Activated effector memory CD4-positive, alpha-beta T cell treated with Interleukin-2 at 50 U/mL for 16 hours (primary cell): ENCODE data around the gene KIRREL3.

Experiments used
- DNase-seq: peaks from one replicate; pipeline ENCODE4 v3.0.0-alpha.2; 2020

The KIRREL3 gene

GRCh38 chr11:126548581-126549550 is 451.7 kb downstream of the KIRREL3 start:
- no peak for DNase-seq

DNA sequence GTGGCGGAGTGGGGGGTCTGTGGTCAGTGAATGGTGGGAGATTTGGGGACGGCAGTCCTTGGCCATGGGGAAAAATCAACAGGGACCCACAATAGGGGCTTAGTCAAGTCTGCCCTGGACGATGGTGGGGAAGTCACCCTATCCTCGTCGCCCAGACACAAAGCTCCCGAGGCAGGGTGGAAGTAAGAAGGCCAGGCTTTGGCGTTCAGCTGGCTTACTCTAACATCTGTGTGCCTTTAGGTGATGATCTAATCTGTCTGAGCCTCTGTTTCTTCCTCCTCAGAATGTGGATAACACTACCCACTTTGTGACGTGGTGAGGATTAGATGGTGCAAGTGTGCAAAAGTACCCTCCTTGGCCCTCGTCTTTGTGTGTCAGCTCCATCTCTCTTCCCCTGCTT is 452.9 kb downstream of the KIRREL3 start:
- no peak for DNase-seq

DNA sequence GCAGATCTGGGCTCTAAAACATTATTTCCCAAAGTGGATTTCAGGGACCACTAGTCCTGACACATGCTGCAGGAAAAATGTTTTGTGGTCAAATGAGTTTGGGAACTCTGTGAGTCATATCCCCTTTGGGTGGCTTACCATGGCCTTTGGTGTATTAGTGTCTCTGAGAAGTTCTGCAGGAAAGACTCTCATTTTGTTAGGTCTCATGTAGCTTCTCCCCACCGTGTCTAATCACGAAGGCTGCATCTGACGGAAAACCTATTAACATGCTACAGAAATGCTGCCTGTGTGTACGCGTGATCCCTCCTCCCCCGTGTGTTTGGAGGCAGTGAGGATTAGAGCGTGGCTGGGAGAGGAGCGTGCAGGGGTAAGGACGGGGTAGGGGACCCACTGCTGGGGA is 453.4 kb downstream of the KIRREL3 start:
- DNase-seq: no peak

DNA sequence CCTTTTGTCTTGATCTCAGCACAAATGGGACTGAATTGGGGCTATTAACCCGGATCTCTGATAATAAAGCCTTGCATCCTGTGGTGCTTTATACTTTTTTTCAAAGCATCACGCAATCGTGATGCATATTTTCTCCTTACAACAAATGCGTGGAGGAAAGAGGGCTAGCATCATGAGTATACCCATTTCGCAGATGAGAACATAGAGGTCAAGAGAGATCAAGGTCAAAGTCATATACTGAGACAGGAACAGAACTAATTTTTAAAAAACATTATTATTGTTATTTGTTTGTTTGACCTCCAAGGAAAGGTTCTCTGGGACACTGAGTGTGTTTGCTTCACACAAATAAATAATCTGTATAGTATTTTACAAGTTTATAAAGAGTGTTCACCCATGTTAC is 453.9 kb downstream of the KIRREL3 start:
- DNase-seq: no peak

DNA sequence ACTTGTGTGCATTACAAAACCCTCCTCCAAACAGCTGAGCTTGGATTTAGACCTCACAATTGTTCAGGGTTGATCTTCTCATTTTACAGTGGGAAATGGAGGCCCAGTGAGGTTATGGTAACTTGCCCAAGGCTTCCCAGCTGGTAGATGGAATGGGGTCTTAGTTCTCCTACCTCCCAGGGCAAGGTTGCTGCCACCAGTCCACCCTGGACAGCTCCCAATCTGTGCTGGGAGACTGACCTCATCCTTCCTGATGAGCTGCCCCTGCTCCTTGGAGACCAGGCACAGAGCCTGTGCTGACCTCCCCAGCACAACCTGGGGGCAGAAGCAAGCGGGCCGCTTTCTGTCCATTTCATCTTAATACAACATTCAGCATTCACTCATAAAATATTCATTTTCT is 454.4 kb downstream of the KIRREL3 start:
- DNase-seq: no peak

- DNase-seq: no peak
These were observed 455.5 kb downstream of the KIRREL3 start for GRCh38 chr11:126545057-126545555.

DNA sequence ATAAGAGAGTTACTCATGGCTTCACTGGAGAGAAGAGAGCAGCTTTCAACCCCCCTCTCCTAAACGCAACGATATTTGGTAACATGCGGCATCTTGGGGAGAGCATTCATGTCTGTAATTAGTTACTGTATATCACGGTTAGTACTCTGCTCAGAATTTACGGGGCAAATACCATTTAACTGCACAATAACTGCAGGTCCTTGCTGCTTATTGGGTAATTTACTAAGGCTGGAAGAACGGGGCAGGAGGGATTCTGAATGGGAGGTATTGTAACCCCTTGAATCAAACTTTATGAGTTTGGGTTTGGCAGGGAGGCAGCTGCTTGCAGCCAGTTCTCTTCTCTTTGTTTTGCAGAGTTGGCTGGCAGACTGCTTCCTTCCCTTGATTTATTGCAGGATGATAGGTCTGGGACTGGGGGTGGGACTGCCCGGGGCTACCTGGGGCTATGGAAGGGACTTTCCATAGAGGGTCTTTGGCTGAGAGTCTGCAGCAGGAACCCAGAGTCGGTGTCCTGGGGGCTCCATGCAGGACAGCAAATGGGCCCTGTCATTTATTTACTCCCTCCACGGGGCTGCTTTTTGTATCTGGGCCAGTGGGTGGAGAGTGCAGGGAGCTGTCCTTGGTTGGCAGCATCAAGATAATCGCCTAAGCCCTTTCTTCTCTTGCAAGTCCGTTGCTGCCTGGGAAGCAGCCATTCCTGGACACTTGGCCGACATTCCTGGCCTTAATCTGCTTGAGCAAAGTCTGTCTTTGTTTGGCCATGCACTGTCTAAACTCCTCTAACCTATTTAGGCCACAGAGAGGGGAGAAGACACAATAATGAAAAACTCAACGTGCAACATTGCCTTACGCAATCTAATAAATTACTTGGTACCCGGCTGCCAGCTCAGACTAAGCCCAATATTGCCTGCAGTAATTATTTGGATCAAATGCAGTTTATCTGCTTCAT is 456.2 kb downstream of the KIRREL3 start:
- no peak for DNase-seq

DNA sequence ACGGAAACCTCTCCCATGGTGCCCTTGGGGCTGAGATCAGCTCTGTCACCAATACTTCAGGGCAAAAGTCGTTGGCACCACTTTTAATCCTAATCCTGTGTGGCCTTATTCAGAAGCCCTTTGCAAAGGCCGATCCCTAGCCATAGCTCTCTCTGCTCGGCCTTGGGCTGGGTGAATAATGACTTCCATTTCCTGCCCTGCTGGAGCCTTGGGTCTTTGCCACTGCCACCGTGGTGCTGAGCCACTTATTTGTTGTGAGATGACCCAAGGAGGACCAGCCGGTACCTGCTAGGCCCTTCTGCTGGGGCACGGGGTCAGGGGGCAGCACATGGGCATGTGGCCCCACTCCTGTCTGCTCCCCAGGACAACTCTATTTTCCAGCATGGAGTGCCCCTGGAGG is 456.9 kb downstream of the KIRREL3 start:
- DNase-seq: no peak

GRCh38 chr11:126542334-126543015 is 458.1 kb downstream of the KIRREL3 start:
- no peak for DNase-seq

GRCh38 chr11:126538071-126538470 is 462.5 kb downstream of the KIRREL3 start:
- DNase-seq: no peak

DNA sequence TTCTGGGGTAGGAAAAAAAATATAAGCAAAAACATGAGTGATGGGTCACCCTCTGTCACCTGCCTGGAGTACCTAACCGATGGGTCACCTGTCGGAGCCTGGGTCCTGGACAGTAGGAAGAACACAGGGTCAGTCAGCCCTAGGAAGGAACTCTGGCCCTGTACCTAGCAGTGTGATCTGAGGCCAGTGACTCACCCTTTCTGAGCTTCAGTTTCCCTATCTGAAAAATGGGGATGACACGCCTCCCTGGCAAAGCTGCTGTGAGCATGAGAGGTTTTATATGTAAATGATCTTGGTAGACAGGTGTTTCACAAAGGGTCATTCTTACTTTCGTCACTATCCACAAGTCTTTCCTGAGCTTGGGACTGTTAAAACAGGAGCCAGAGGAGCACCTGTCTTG is 463.1 kb downstream of the KIRREL3 start:
- DNase-seq: no peak

DNA sequence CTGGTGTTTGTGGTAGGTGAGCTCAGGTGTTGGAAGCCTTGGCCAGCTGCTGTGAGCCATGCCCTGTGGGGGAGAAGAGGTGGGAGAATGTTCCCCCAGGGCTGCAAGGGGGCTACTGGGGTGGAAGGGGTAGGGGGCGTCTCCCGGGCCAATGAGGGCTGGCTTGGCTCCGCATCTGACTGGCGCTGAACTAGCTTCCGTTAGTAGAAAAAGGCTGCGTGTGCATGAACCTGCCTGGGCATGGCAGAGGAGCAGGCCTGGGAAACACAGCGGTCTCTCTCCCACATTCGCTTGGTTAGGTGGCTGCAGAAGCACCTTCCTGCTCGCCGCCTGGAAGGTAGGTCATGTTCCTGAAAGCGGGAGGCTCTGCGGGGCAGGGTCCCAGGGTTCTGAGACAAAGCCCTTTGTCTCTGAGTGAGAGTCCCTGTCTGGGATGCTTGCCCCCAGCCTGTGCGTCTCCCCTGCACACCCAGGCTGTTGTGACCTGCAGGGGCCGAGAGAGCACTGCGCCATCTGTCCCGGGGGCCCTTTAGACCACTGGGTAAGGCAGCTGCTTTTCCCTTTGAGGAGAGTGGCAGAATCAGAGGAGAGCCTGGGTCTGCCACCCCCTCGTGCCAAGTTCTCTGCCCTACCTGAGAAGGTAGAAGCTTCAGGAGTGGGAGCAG is 466.3 kb downstream of the KIRREL3 start:
- no peak for DNase-seq

- no peak for DNase-seq
These were observed 467.0 kb downstream of the KIRREL3 start for GRCh38 chr11:126533560-126533959.

DNA sequence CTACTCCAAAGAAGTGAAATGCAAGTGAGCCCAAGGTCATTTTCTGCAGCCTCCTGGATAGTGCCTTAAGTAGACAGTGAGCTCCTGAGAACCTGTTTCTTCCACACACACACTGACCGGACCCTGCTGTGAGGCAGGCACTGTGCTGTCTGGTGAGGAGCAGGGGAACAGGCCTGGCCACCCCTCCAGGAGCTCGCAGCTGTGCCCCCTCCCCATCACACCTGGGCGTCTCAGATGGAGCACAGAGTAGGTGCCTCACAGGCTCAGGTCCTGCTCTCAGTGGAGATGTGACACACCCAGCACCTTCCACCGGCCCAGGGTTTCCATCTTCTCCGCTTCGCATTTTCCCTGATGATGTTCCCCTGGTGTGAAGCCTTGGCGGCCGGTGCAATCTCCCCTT is 470.2 kb downstream of the KIRREL3 start:
- DNase-seq: no peak

GRCh38 chr11:126529037-126529436 is 471.5 kb downstream of the KIRREL3 start:
- DNase-seq: no peak

DNA sequence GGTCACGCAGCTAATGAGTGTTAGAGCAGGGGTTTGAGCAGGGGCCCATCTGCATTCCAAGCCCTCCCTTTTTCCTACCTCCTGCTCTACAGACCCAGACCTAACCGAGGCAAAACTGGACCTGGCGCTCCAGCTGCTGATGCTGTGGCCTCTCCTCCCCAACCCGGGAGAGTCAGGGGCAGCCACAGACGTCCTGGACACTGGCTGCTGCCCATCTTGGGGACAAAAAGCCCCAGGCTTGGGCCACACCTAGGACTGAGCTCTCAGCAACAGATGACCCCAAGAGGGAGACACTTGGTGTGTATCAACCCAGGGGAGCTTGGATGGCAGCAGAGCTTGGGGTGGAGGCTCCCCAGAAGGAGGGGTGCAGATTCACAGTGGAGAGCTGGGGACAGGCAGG is 472.5 kb downstream of the KIRREL3 start:
- no peak for DNase-seq

- DNase-seq: no peak
These were observed 472.9 kb downstream of the KIRREL3 start for GRCh38 chr11:126527651-126528050.

GRCh38 chr11:126526471-126526870 is 474.1 kb downstream of the KIRREL3 start:
- DNase-seq: no peak

DNA sequence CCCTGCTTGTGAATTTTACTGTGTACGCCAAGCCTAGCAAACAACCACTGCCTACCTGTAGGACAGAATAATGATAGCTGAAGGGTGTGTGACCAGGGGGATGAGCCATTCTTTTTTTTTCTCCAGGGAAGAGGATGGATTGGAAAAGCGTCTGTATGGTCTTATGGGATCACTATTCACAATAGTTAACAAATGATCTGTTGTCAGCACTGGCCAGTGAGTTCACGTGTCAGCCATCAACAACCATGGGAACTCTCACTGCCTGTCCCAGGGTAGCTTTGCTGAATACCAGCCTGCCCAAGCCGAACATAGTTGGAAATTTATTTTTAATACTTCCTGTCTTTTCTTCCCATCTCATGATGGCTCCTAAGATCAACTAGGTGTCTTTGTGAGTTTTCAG is 474.9 kb downstream of the KIRREL3 start:
- DNase-seq: no peak

- no peak for DNase-seq
These were observed 475.4 kb downstream of the KIRREL3 start for GRCh38 chr11:126525216-126525615.

- no peak for DNase-seq
These were observed 476.9 kb downstream of the KIRREL3 start for GRCh38 chr11:126523441-126524205.
